HepG2 (cell line): Measurements from ENCODE around the gene PIWIL4. TPM values are rescaled to one million over a fixed set of nuclear protein-coding genes. Genes with fewer than 3 reads are reported as not detected.

ENCODE experiments used
- ATAC-seq: fragments of 200-7000 bp; cut with Tn5 transposase; 3 replicates; pipeline ENCODE4 v1.9.1; 2020; ENCODE audit warnings: mild to moderate bottlenecking, moderate library complexity
- BruUV-seq: library from RNA; stranded (reverse); fragments of 400-500 nt; replicated peaks from 2 replicates; lab custom pipeline; 2021; lab: Mats Ljungman, UMichigan
- CTCF ChIA-PET: fragments of 300-600 bp; formaldehyde crosslinking; extraction: SDS; loops from one replicate; lab custom pipeline; 2021; ENCODE audit warnings: low total read pairs, inconsistent platforms, low intra/inter-chr PET ratio; lab: Yijun Ruan, JAX
- POLR2A ChIA-PET: fragments of 350-600 bp; sonication (Branson Sonifier 250); formaldehyde crosslinking; loops from one replicate; lab custom pipeline; 2020; ENCODE audit warnings: antibody characterized with exemption, inconsistent platforms; lab: Yijun Ruan, JAX
- DNase-seq: peaks from one replicate; pipeline ENCODE4 v3.0.0-alpha.2; 2015; ENCODE audit warnings: low spot score
- FAIRE-seq: peaks from 3 replicates; lab custom pipeline; 2011; peaks lifted over from hg19 to GRCh38; lab: Jason Lieb, UNC
- H2AFZ ChIP-seq: one replicate; pipeline ENCODE4 v1.6.1; 2011; ENCODE audit warnings: low read length, inconsistent platforms
- H3K27ac ChIP-seq: fragments of 300-600 bp; 3 replicates; pipeline ENCODE4 v1.8.0; 2011; ENCODE audit warnings: mixed run types, mild to moderate bottlenecking, mixed read lengths, low read length, inconsistent platforms; ENCODE audit not compliant: insufficient read depth; ENCODE audit errors: extremely low read length
- H3K27me3 ChIP-seq, 2 experiments: fragments of 200-600 bp in 1 of 2; 2 replicates in 1 of 2; 3 replicates in 1 of 2; pipeline versions ENCODE4 v1.6.0 to v1.8.0; 2011; ENCODE audit warnings: low read length in 2 of 2, mild to moderate bottlenecking in 2 of 2, moderate library complexity in 2 of 2, inconsistent platforms in 1 of 2; ENCODE audit not compliant: insufficient read depth in 2 of 2, control insufficient read depth in 1 of 2
- H3K36me3 ChIP-seq, 2 experiments: fragments of 200-600 bp in 1 of 2; replicated peaks in 1 of 2; 2 replicates in 1 of 2; 3 replicates in 1 of 2; pipeline versions ENCODE4 v1.5.1 to v1.8.0; 2011; ENCODE audit warnings: low read length in 2 of 2, inconsistent platforms in 1 of 2; ENCODE audit not compliant: insufficient read depth in 2 of 2, control insufficient read depth in 1 of 2
- H3K4me1 ChIP-seq: 2 replicates; pipeline ENCODE4 v1.5.1; 2012; ENCODE audit warnings: low read length, inconsistent platforms; ENCODE audit not compliant: insufficient read depth
- H3K4me2 ChIP-seq: 2 replicates; pipeline ENCODE4 v1.6.0; 2011; ENCODE audit warnings: low read depth, low read length, inconsistent platforms
- H3K4me3 ChIP-seq, 3 experiments: fragments of 200-600 bp in 1 of 3; sonication (generic), shearing (Covaris generic) in 1 of 3; replicated peaks in 1 of 3; 2 replicates each; pipeline ENCODE4 v1.5.1; 2011 to 2016; ENCODE audit warnings: low read length in 3 of 3, inconsistent platforms in 2 of 3, low read depth in 2 of 3, mild to moderate bottlenecking in 2 of 3, control low read depth in 1 of 3, mixed read lengths in 1 of 3; ENCODE audit not compliant: insufficient read depth in 1 of 3
- H3K79me2 ChIP-seq: one replicate; pipeline ENCODE4 v1.6.1; 2011; ENCODE audit warnings: low read length, inconsistent platforms; ENCODE audit not compliant: insufficient read depth
- H3K9ac ChIP-seq: 2 replicates; pipeline ENCODE4 v1.6.0; 2011; ENCODE audit warnings: mild to moderate bottlenecking, low read depth, low read length, inconsistent platforms; ENCODE audit not compliant: insufficient read depth
- H3K9me3 ChIP-seq: 2 replicates; pipeline ENCODE4 v1.5.1; 2012; ENCODE audit warnings: mild to moderate bottlenecking, low read length
- H4K20me1 ChIP-seq: 2 replicates; pipeline ENCODE4 v1.6.0; 2011; ENCODE audit warnings: inconsistent platforms, mild to moderate bottlenecking, low read length, moderate library complexity; ENCODE audit not compliant: insufficient read depth
- FLYWCH1 ChIP-seq: sonication (generic); formaldehyde crosslinking; IDR thresholded peaks from 2 replicates; pipeline ENCODE4 v1.8.1; 2023; ENCODE audit warnings: mild to moderate bottlenecking, missing genetic modification reagents
- FOXK2 ChIP-seq: fragments of 450-650 bp; IDR thresholded peaks from 2 replicates; pipeline ENCODE4 v1.6.1; 2016
- LRRFIP1 ChIP-seq: sonication (generic); formaldehyde crosslinking; conservative IDR thresholded peaks from 2 replicates; pipeline ENCODE4 v1.4.0; 2020; ENCODE audit warnings: missing genetic modification reagents
- NKX3-1 ChIP-seq: sonication (generic); formaldehyde crosslinking; IDR thresholded peaks from 2 replicates; pipeline ENCODE4 v1.5.0; 2020; ENCODE audit warnings: missing genetic modification reagents
- PLRG1 ChIP-seq: fragments of 450-650 bp; conservative IDR thresholded peaks from 2 replicates; pipeline ENCODE4 v1.6.1; 2016
- RCOR2 ChIP-seq: IDR thresholded peaks from 2 replicates; pipeline ENCODE4 v1.6.1; 2016; ENCODE audit warnings: missing biosample characterization, missing genetic modification reagents
- RFX5 ChIP-seq: IDR thresholded peaks from 2 replicates; pipeline ENCODE4 v1.6.1; 2011; ENCODE audit warnings: low read depth, low read length, improper control_type of control experiment
- SIX4 ChIP-seq: sonication (generic); formaldehyde crosslinking; IDR thresholded peaks from 2 replicates; pipeline ENCODE4 v1.4.0; 2020; ENCODE audit warnings: missing genetic modification reagents
- TIGD3 ChIP-seq: sonication (generic); formaldehyde crosslinking; IDR thresholded peaks from 2 replicates; pipeline ENCODE4 v1.5.1; 2020; ENCODE audit warnings: mild to moderate bottlenecking, missing genetic modification reagents, borderline replicate concordance
- TMF1 ChIP-seq: sonication (generic); formaldehyde crosslinking; IDR thresholded peaks from 2 replicates; pipeline ENCODE4 v1.8.1; 2022; ENCODE audit warnings: low read depth, missing genetic modification reagents
- ZBTB39 ChIP-seq: sonication (generic); formaldehyde crosslinking; IDR thresholded peaks from 2 replicates; pipeline ENCODE4 v1.5.0; 2020; ENCODE audit warnings: missing genetic modification reagents
- ZMAT3 ChIP-seq: sonication (generic); formaldehyde crosslinking; conservative IDR thresholded peaks from 2 replicates; pipeline ENCODE4 v1.7.0; 2021; ENCODE audit warnings: missing genetic modification reagents
- ZNF274 ChIP-seq: sonication (generic); formaldehyde crosslinking; IDR thresholded peaks from 2 replicates; pipeline ENCODE4 v1.5.1; 2020; ENCODE audit warnings: mild to moderate bottlenecking, missing genetic modification reagents
- WGBS: methylation state at CpG from one replicate; pipeline ENCODE4 v1.1.6; 2017; ENCODE audit warnings: low lambda C conversion rate; 5-methylcytosine and 5-hydroxymethylcytosine counted together
- in situ Hi-C: cut with HindIII; loops from 2 replicates; pipeline ENCODE4 v1.10.0; 2017; ENCODE audit warnings: low pct_unique_long_range_greater_than_20kb; ENCODE audit not compliant: extremely low pct_ligation_motif_present
- intact Hi-C: fragments of 100-400 bp; cut with micrococcal nuclease; formaldehyde crosslinking; loops from one replicate; pipeline ENCODE4 v1.10.0; 2022; ENCODE audit not compliant: unreplicated experiment
- polyA plus RNA-seq, 8 experiments: library from polyadenylated mRNA; depleted of rRNA in 3 of 8; stranded (reverse) in 7 of 8; unstranded in 1 of 8; fragments of >200 nt; fragmentation: Illumina TruSeq in 4 of 8; extraction: Trizol in 4 of 8; gene quantifications; 2 replicates each; pipeline versions ENCODE4 v1.2.1 to v1.2.3, GENCODE V29; 2011 to 2016; ENCODE audit warnings: low read depth in 4 of 8, missing spikeins in 1 of 8, mixed read lengths in 1 of 8; ENCODE audit not compliant: insufficient read depth in 1 of 8
- total RNA-seq, 5 experiments: library from RNA; depleted of rRNA; stranded (reverse); fragments of >200 nt; fragmentation: Illumina TruSeq; extraction: Trizol; gene quantifications; 2 replicates each; pipeline ENCODE4 v1.2.3, GENCODE V29; 2016; ENCODE audit warnings: low read depth in 1 of 5
- TF ChIP-seq, protein P1 (sequence below): sonication (generic); formaldehyde crosslinking; conservative IDR thresholded peaks from 2 replicates; pipeline ENCODE4 v1.5.0; 2020; ENCODE audit warnings: missing genetic modification reagents
- TF ChIP-seq, protein P2 (sequence below): sonication (generic); formaldehyde crosslinking; IDR thresholded peaks from 2 replicates; pipeline ENCODE4 v1.4.0; 2020; ENCODE audit warnings: missing genetic modification reagents, mild to moderate bottlenecking, borderline replicate concordance

The PIWIL4 gene
- total and polyA plus RNA-seq, 2 of the 13 experiments (the other 11 are each of a cell fraction or from before 2014, with no cell fraction given): 0.08 TPM; not detected in 1

DNA sequence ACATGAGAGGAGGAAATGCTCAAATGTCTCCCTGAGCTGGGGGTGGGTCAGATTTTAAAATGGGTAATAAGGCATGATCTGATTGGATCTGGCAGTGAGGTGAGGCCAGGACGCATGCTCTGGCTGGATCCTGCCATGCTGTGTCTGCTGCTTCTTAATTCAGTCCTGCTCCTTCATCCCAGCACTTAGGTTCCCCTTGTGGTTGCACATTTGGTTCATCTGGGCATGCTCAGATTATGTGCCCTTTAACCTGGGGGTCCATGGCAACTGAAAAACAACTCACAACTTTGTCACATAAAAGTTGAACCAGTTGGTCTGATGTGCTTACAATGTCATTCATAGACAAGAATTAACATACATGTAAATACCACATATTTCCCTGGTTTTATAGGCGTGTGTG is 67.9 kb downstream of the PIWIL4 start:
- H3K36me3 ChIP-seq: no peaks in the 10 kb centered on the region
- BruUV-seq: no TSS peak
- H2AFZ ChIP-seq: no peak overlapping the region
- H3K27ac ChIP-seq: no peak overlapping the region
- H3K4me3 ChIP-seq: no peak overlapping the region
- no peak overlapping the region for H3K9ac ChIP-seq
- no peak for ATAC-seq
- no peak for FAIRE-seq
- ChIA-PET CTCF (no interaction called here), POLR2A (no interaction called here)
- DNase-seq: no peak
- no peak overlapping the region for H3K4me2 ChIP-seq
- H3K79me2 ChIP-seq: no peaks in the 10 kb centered on the region
- intact Hi-C loops: no loop called here
- H3K9me3 ChIP-seq: no peaks in the 10 kb centered on the region
- H3K4me1 ChIP-seq: no peaks in the 10 kb centered on the region
- TF ChIP-seq ZBTB39 (CRISPR knock-in tag) (no peak), TIGD3 (no peak), ZMAT3 (no peak), NKX3-1 (no peak), RCOR2 (CRISPR knock-in tag) (no peak), TMF1 (CRISPR knock-in tag) (no peak), RFX5 (no peak), LRRFIP1 (CRISPR knock-in tag) (no peak), SIX4 (CRISPR knock-in tag) (no peak), ZNF274 (CRISPR knock-in tag) (no peak), FLYWCH1 (CRISPR knock-in tag) (no peak), PLRG1 (no peak), FOXK2 (no peak)
- TF ChIP-seq, protein P1, sequence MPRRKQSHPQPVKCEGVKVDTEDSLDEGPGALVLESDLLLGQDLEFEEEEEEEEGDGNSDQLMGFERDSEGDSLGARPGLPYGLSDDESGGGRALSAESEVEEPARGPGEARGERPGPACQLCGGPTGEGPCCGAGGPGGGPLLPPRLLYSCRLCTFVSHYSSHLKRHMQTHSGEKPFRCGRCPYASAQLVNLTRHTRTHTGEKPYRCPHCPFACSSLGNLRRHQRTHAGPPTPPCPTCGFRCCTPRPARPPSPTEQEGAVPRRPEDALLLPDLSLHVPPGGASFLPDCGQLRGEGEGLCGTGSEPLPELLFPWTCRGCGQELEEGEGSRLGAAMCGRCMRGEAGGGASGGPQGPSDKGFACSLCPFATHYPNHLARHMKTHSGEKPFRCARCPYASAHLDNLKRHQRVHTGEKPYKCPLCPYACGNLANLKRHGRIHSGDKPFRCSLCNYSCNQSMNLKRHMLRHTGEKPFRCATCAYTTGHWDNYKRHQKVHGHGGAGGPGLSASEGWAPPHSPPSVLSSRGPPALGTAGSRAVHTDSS: no peak
- TF ChIP-seq, protein P2, sequence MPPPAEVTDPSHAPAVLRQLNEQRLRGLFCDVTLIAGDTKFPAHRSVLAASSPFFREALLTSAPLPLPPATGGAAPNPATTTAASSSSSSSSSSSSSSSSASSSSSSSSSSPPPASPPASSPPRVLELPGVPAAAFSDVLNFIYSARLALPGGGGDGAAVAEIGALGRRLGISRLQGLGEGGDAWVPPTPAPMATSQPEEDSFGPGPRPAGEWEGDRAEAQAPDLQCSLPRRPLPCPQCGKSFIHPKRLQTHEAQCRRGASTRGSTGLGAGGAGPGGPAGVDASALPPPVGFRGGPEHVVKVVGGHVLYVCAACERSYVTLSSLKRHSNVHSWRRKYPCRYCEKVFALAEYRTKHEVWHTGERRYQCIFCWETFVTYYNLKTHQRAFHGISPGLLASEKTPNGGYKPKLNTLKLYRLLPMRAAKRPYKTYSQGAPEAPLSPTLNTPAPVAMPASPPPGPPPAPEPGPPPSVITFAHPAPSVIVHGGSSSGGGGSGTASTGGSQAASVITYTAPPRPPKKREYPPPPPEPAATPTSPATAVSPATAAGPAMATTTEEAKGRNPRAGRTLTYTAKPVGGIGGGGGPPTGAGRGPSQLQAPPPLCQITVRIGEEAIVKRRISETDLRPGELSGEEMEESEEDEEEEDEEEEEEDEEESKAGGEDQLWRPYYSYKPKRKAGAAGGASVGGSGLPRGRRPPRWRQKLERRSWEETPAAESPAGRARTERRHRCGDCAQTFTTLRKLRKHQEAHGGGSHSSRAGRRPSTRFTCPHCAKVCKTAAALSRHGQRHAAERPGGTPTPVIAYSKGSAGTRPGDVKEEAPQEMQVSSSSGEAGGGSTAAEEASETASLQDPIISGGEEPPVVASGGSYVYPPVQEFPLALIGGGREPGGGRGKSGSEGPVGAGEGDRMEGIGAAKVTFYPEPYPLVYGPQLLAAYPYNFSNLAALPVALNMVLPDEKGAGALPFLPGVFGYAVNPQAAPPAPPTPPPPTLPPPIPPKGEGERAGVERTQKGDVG: no peak
- no peaks in the 10 kb centered on the region for H4K20me1 ChIP-seq
- no peaks in the 10 kb centered on the region for H3K27me3 ChIP-seq
- in situ Hi-C loops: loop anchor here (25.0 kb wide), 1 partner anchor 1127 kb away; no protein-coding TSS in a partner anchor
- 9% methylated on average over 2 of the region's 2 CpGs for WGBS
